ENCODE measurements around the gene SIRT7. TPM values are rescaled to one million over a fixed set of nuclear protein-coding genes. Genes with fewer than 3 reads are reported as not detected.
"Not testable (repeated sequence)": the region's sequence is repeated elsewhere in the genome, so short reads cannot be mapped to it uniquely, and the experiment has no call there.

The SIRT7 gene
- total RNA-seq, 1 donor from 2014 or later = 33.2 TPM

DNA sequence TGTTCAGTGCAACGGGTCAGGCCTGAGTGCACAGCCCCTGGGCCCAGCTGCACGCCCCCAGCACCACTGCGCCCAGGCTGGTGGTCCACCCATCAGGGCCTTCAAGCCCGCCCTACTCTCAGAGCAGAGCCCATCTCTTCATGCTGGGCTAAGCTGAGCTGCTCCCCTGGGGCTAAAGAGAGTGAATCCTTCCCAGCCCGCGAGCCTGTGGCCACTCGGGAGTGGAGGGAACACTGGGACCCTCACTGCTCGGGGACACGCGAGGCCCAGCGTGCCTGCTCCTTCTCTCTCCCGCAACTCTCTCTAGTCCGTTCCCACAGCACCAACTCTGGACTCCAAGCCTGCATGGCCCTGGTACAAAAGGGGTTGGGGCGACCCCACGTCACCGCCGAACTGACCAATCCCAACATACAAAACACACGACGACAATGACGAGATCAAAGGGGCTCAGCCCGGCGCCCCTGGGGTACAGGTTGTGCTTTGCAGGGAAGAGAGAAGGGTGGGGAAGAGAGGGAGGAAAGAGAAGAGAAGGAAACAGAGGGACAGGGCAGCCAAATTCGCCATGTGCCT is 4.1 kb upstream of the SIRT7 start:
- no peak for DNase-seq (ENCODE audit: extremely low read depth, low read depth, low spot score)

DNA sequence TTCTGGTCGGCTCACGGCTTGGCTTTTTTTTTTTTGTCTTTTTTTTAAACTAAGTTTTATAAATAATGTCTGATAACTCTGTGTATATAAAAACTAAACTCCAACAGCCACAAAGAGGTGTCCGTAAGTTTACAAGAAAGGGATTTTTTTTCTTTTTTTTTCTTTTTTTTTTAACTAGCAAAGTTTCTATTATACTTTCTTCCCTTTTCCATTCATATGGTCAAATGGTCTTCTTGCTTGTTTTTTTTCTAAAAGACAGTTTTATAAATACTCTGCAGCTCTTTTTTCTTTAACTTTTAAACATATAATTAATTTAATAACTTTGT is 3.5 kb upstream of the SIRT7 start:
- DNase-seq (ENCODE audit: extremely low read depth, low read depth, low spot score) = no peak

DNA sequence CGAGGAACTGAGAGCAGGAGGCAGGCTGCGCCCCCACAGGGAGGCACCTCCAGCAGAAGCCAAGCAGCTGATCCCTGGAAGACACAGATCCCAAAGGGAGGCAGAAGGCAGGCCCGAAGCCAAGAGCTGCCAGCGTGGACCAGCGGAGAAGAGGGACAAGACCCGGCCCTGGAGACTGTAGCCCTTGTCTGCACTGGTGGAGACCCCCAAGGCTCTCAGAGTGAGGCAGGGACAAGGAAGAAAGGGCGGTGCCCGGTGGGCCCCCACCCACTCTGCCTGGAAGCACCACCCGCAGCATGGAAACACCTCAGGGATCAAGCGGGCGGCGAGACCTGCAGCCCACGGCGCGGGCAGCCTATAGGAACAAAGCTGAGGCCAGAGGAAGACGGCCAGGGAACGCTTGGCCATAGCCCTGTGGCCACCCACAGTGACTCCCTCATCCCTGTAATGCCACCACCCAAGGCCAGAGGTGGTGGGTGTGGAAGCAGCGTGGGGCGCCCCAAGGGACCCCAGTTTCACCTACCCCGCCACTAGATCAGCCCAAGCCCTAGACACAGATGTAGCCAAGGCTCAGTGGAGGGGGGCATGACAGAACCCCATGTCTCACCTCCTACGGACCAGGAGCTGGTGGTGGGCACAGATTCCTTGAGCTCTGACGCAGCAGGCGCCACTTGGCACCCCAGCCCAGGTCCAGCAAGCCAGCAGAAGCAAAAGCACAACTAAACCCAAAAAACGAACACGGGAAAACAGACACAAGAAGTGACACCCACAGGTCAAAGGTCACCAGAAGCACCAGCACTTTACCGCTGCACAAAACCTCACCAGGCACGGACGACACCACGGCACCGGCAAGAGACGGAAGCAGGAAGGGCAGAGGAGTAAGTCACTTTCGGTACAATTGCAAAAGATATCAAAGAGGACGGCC is 2.9 kb upstream of the SIRT7 start:
- no peak for DNase-seq (ENCODE audit: extremely low read depth, low read depth, low spot score)

DNA sequence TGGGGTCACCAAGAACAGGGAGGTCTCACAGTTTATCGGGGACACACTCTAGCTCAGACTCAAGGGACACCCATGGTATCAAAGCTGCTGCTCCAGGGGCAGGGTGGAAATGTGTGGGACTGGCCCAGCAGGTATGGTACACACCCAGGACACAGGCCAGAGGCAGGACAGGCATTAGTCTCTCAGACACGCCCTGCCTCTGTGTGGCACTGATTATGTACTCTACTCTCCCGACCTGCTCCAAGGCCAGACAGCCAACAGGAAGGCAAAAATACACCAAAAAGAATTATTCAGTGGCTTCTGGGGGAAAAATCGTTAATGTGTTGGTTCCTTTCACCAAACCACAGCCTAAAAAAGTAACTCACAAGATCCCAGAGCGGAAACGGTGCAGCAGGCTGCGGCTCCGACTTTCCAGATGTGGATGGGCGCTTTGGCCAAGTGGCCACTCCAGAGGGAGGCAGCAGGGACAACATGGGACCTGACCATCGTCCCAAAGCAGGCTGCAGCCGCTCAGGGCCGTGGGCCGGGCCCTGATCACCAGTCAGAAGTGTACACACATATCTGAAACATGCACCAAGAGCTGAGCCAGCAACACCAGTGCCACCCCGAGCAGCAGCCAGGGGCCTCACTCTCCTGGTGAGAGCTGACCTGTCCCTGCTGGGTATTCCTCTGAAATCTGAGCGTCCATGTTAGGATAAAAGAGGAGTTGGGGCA is 1.0 kb upstream of the SIRT7 start:
- no peak for DNase-seq (ENCODE audit: extremely low read depth, low read depth, low spot score)

DNA sequence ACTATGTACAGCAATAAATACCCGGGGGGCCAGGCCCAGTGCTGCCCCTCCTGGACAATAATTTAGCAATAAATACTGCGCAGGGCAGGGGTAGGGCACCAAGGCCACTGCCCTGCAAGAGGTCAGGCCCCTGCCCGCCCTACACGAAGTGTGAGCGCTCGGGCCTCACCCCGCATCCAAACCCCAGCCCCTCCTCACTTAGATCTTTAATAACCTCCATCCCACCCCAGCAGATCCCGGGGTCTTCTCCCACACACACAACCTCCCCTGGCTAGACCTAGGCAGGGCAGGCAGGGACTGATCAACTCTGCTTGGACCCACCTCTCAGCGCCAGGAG is 325 bp upstream of the SIRT7 start:
- not testable (repeated sequence) for DNase-seq (ENCODE audit: extremely low read depth, low read depth, low spot score)

DNA sequence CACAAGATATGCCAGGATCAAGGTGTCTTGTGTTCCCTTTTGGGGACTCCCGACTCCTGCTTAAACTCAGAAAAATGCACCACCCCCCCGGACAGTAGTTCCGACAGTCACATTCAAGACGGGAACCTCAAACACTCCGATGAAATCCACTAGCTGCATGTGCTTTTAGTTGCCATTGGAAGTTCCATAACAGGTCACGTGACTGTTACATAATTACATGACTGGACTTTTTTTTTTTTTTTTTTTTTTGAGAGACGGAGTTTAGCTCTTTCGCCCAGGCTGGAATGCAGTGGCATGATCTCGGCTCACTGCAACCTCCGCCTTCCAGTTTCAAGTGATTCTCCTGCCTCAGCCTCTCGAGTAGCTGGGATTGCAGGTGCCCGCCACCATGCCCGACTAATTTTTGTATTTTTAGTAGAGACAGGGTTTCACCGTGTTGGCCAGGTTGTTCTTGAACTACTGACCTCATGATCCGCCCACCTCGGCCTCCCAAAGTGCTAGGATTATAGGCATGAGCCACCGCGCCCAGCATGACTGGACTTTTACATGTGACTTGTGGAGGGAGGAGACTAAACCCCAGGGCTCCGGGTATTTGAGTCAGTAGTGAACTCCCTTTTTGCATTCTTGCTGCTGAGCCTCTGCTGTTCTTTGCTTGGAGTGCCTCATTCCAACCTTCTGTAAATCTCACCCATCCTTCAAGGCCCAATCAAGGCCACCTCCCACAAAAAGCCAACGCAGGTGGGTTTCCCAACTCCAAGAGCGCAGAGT is 1.6 kb downstream of the SIRT7 start:
- DNase-seq (ENCODE audit: extremely low read depth, low read depth, low spot score) = no peak

DNA sequence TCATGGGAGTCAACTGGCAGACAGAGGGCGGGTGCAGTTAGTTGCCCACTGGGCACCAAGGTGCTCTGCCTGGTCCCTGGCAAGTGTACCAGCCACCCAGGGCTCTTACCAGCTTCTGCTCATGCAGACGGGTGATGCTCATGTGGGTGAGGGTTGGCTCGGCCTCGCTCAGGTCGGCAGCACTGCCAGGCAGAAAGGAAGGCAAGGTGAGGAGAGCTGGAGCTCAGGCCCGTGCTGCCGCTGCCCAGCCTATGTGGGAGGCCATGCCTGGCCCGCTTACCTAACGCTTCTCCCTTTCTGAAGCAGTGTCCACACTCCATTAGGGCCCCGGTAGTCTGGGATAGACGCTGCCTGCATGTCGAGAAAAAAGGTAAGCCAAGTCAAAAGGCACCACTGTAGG is 2.6 kb downstream of the SIRT7 start:
- DNase-seq (ENCODE audit: extremely low read depth, low read depth, low spot score) = no peak

DNA sequence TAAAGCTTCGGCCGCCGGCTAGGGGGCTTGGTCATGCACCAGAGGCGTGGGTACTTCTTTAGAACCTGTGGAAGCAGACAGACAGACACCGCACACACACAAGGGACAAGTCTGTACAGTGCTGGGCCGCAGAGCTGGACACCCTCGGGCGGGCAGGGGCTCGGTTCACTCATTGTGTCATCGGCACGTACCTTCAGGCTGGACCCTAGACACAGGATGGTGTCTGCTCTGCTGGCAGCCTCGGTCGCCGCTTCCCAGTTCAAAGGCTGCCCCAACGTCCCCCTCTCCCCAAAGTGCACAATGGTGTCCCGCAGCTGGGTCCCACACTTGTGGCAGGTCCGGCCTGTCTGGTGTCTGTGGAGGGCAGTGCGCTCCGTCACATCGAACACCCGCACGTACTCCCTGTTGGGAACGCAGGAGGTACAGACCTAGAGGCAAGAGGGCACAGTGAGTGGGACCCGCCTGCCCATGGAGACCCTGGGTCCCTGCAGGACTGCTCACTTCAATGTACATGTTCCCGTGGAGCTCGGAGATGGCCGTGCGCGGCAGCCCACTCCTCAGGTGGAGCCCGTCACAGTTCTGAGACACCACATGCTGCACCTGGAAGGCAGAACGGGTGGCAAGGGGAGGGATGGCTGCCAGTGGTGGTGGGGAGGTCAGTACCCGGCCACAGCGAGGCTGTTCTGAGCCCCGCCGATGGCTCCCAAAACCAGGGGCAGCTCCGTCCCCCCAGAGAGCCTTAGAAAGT is 3.7 kb downstream of the SIRT7 start:
- DNase-seq (ENCODE audit: extremely low read depth, low read depth, low spot score) = no peak

DNA sequence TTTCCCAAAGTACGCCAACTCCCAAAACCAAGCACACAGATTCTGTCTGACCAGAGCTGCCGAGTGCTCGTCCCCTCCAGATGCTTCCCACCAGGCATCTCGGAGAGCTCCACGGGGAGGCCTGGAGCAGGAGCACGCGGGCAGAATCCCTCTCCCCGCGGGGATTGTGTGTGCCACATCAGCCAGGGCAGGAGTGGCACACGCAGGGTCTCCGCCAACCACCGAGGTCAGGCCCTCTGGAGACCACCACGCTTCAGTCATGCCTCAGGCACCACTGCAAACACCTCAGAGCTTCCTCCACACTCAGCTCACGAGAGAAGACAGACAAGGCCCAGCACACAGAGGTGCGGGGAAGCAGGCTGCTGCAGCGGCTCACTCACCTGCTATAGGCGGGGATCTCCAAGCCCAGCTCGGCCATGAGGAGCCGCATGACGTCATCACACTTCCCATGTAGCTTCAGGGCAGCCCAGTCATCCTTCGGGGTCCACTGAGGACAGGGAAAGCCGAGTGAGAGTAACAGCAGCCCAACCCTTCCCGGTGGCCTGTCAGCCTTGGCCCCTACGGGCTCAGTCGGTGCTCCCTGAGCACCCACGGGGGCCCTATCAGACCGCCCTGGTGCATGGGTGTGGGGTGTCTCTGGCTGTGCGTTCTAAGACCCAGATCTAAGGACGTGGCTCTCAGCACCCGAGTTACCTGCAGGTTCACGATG is 4.4 kb downstream of the SIRT7 start:
- no peak for DNase-seq (ENCODE audit: extremely low read depth, low read depth, low spot score)

DNA sequence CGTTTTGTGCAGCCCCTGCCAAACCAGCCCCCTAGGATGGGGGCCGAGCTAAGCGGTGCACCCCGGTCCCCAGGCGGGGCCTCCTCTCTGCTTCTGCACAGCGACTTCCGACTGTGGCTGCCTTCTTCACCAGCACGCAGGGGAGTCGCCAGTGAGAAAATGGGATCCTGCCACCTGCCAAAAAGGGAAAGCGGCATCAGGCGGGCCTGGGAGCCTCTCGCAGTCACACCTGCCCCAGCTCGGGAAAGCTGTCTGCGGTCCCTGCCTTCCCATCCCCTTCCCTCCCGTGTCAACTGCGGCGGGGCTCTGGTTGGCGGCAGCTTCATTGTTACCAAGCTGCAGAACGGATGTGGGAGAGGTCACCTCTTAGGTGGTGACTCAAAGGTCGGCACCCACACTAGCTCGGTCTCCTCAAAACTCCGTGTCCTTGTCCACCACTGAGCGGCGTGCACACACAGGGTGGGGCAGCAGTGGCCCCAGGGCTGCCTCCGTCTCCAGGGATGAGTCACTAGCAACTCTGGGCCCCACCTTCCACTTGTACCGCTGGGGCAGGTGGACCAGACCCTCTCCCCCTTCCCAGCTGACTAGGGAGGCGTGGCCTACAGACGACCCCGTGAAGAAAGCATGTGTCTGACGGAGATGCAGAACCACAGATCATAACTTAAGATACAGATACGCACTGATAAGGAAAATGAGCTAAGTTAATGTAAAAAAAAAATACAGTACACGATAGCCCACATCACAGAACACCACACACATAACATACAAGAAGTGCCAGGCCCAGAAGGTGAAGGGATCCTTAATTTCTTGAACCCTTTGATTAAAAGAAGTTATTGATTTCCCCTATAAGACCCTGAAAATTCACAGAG is 5.3 kb downstream of the SIRT7 start:
- no peak for DNase-seq (ENCODE audit: extremely low read depth, low read depth, low spot score)

DNA sequence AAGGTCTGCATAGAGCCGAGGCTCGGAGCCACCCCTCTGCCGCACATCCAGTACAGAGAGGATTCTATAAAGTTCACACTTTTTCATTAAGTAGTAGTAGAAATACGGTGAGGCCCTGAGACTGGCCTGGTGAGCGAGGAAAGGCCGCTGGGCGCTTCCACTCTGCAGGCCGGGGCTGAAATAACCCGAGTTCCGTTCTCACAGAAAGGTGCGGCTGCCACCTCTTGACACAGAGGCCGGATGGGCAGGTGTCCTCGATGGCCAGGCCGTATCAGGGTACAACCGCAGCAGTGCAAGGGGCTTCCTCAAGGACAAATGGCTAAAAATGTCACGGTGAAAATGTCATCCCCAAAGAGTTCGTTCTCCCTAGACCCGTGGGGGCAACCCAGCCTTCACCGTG is 6.0 kb downstream of the SIRT7 start:
- no peak for DNase-seq (ENCODE audit: extremely low read depth, low read depth, low spot score)

DNA sequence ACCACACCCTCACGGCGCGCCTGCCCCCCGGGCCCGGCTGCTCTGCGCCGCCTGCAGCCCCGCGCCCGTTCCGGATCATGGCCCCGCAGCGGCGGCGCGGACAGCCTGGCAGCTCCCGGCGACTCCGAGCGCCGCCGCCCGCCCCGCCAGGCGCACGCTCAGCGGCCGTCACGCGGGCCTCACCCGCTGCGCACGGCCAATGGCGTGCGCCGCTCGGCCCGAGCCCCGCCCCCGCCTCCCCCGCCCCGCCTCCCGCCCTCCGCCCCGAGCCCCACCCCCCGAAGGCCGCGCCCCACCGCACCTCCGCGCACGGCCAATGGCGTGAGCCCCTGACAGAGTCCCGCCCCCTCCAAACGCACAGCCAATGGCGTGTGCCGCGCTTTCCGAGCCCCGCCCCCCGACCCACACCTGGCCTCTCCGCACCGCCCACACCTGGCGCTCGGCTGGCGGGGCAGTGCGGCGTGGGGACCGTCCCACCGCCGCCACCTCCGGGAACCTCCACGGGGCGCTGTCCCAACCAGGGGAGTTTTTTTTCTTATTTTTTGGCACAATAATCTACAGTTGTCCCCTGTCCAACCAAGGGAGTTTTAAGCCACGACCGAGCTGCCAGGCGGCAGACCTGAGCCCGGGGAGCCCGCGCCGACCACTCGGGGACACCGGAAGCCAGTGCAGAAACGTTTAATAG is 6.6 kb downstream of the SIRT7 start, which contains the start of gene PCYT2:
Gene PCYT2 (minus strand): TSS at position 123 of the 685 bp plus-strand sequence. CDS start 44 bp downstream, at position 79.
- DNase-seq (ENCODE audit: extremely low read depth, low read depth, low spot score) = no peak

DNA sequence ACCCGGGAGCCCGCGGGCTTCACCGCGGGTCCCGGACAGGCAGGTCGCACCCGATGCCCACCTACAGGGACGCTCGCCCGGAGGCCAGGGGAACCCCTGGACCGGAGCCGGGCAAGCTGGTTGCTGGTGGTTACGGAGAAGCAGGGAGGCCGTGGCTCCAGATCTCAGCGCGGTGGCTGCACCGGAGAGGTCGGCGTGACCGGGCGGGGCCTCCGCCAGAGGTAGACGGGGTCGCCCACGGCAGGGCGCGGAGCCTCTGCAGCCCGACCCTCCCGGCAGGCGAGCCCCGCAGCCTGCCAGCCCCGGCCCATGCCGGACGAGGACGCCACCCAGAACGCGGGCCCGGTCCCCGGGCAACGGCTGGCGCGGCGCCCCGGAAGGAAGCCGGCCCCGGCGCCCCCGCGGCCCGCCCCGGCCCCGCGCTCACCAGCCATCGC is 7.1 kb downstream of the SIRT7 start:
- no peak for DNase-seq (ENCODE audit: extremely low read depth, low read depth, low spot score)

DNA sequence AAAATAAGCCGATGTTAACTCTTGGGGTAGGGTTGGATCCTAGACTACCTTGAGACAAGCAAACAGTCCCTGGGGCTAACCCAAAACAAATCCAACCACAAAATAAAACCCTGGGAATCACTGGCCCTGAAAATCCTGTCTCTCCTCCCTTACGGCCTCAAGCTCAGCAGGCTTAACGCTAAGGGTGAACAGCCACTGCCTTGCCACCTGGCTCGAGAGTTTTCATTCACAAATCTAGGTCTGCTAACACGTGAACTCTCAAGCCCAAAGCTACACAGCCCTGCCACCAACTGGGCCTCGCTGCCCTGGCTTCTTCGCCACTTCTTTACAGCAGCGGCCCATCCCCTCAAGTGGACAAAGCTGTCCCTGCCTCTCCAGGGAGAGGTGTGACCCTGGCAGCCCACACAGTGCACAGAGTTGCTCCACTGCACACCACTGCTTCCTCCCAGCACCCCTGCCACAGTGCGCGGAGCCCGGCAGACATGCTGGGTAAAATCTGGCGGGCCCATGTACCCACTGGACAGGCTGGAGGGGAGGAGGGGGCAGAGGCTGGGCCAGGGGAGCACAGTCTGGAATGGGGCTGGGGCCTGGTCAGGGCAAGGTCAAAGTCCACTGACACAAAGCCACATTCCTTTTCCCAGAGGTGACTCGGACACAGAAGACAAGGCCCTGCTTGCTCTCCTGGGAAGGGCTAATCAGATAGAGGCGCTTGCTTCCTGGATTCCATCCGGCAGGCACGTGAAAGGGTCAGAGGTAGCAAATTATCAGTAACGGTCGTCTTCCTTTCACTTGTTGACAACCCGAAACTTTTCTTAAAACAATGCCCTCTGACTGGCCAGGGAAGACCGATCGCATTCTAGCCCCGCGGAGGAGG is 7.8 kb downstream of the SIRT7 start:
- no peak for DNase-seq (ENCODE audit: extremely low read depth, low read depth, low spot score)

DNA sequence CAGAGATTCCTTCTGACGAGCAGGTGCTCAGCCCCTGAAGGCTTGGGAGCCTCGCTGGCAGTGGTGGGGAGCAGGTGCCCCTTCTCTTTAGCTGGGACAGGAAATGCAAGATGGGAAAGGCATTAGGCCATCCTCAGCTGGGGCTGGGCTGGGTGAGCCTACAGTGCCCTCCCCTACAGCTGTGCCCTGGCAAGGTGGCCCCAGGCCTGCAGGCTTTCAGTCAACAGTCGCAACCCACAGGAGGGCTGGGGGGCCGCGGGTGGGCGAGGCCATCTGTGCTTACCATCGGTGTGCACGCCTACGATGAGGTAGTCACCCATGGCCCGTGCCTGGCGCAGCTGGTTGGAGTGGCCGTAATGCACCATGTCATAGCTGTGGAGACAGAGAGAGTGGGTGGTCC is 8.7 kb downstream of the SIRT7 start:
- no peak for DNase-seq (ENCODE audit: extremely low read depth, low read depth, low spot score)

DNA sequence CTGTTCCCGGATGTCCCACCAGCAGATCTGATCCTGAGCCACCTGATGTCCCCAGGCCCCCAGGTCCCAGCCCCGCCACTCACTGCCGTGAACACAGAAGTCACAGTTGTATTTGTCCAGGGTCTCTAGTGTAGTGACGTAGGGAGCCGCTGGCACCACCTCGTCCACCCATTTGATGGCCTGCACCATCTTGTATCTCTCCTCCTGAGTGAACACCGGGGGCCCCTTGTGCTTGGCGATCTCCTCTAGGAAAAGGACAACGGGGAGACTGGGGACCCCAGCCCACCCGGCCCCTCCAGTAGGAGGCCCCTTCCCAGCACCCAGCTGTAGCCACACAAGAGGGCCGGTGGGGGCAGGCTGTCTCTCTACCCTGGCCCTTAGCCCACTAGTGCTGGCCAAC is 9.2 kb downstream of the SIRT7 start:
- DNase-seq (ENCODE audit: extremely low read depth, low read depth, low spot score) = no peak
